Naive B cell (primary cell): ENCODE results near the gene PTGES2. TPM values are rescaled to one million over a fixed set of nuclear protein-coding genes. Genes with fewer than 3 reads are reported as not detected.

Source experiments
- ATAC-seq, 2 donors: fragments of 150-1000 bp; cut with Tn5 transposase; 2 replicates each; pipeline ENCODE4 v1.10.0; 2021; ENCODE audit warnings: low read depth in 2 of 2, mild to moderate bottlenecking in 2 of 2, moderate library complexity in 2 of 2
- DNase-seq: peaks from one replicate; pipeline ENCODE4 v3.0.0; 2022
- H3K27ac Mint-ChIP-seq, 6 donors: one replicate each; pipeline ENCODE4 v1.8.0; 2020 to 2022; ENCODE audit warnings: mild to moderate bottlenecking in 6 of 6, mixed read lengths in 6 of 6, moderate library complexity in 5 of 6, inconsistent platforms in 2 of 6
- H3K27me3 Mint-ChIP-seq, 3 donors: one replicate each; pipeline ENCODE4 v1.8.0; 2021 to 2022; ENCODE audit warnings: mixed read lengths in 3 of 3, mild to moderate bottlenecking in 1 of 3
- H3K36me3 Mint-ChIP-seq, 2 donors: one replicate each; pipeline ENCODE4 v1.8.0; 2020 to 2022; ENCODE audit warnings: mixed read lengths in 2 of 2, inconsistent platforms in 1 of 2, mild to moderate bottlenecking in 1 of 2
- H3K4me1 Mint-ChIP-seq, 3 donors: one replicate each; pipeline ENCODE4 v1.8.0; 2020 to 2022; ENCODE audit warnings: mixed read lengths in 3 of 3, inconsistent platforms in 1 of 3, mild to moderate bottlenecking in 1 of 3, moderate library complexity in 1 of 3
- H3K4me3 Mint-ChIP-seq, 8 donors: one replicate each; pipeline ENCODE4 v1.8.0; 2020 to 2022; ENCODE audit warnings: mild to moderate bottlenecking in 8 of 8, mixed read lengths in 8 of 8, moderate library complexity in 8 of 8, inconsistent platforms in 2 of 8
- H3K9me3 Mint-ChIP-seq, 7 donors: one replicate each; pipeline ENCODE4 v1.8.0; 2020 to 2022; ENCODE audit warnings: mixed read lengths in 7 of 7, mild to moderate bottlenecking in 5 of 7, inconsistent platforms in 2 of 7, moderate library complexity in 1 of 7
- polyA plus RNA-seq, 6 donors: library from polyadenylated mRNA; unstranded; fragments of 300-500 nt; fragmentation: Illumina TruSeq; gene quantifications; one replicate each; pipeline ENCODE4 v1.2.3, GENCODE V29; 2021; ENCODE audit warnings: low read depth in 6 of 6

PTGES2 gene
- polyA plus RNA-seq, 6 donors from 2014 or later, result 31.1 to 63.8 (median 40.8) TPM

GRCh38 chr9:128106940-128107467 is 20.5 kb downstream of the PTGES2 start:
- H3K4me1 Mint-ChIP-seq, result peaks cover 7 to 20% (median 13%) of the 10 kb centered on the region in 3 donors
- H3K36me3 Mint-ChIP-seq, result peaks cover 0 to 32% of the 10 kb centered on the region in 2 donors
- H3K27ac Mint-ChIP-seq, result no peak overlapping the region
- ATAC-seq (no peak), DNase-seq (no peak)
- no peak overlapping the region for H3K4me3 Mint-ChIP-seq
- no peaks in the 10 kb centered on the region for H3K9me3 Mint-ChIP-seq
- H3K27me3 Mint-ChIP-seq, result no peaks in the 10 kb centered on the region

GRCh38 chr9:128106181-128106939 is 21.2 kb downstream of the PTGES2 start:
- Mint-ChIP-seq H3K4me3 (no peak overlapping the region), H3K4me1 (peaks cover 7 to 20% (median 13%) of the 10 kb centered on the region in 3 donors), H3K27ac (no peak overlapping the region), H3K9me3 (no peaks in the 10 kb centered on the region), H3K36me3 (peaks cover 0 to 32% of the 10 kb centered on the region in 2 donors), H3K27me3 (no peaks in the 10 kb centered on the region)
- no peak for DNase-seq
- ATAC-seq, result no peak

GRCh38 chr9:128105538-128106175 is 21.9 kb downstream of the PTGES2 start:
- Mint-ChIP-seq H3K27me3 (no peaks in the 10 kb centered on the region), H3K4me3 (no peak overlapping the region), H3K27ac (no peak overlapping the region), H3K4me1 (peaks cover 7 to 20% (median 13%) of the 10 kb centered on the region in 3 donors), H3K9me3 (no peaks in the 10 kb centered on the region), H3K36me3 (peaks cover 0 to 32% of the 10 kb centered on the region in 2 donors)
- no peak for ATAC-seq
- DNase-seq, result no peak

GRCh38 chr9:128104171-128104618 is 23.3 kb downstream of the PTGES2 start:
- Mint-ChIP-seq H3K36me3 (peaks cover 0 to 25% of the 10 kb centered on the region in 2 donors), H3K27ac (peak overlapping the region in 1 of 6 donors; percentile 28), H3K4me1 (peaks cover 8 to 14% (median 11%) of the 10 kb centered on the region in 3 donors), H3K27me3 (no peaks in the 10 kb centered on the region), H3K9me3 (no peaks in the 10 kb centered on the region), H3K4me3 (no peak overlapping the region)
- ATAC-seq (no peak), DNase-seq (no peak)

- H3K4me1 Mint-ChIP-seq, result peaks cover 11 to 19% (median 13%) of the 10 kb centered on the region in 3 donors
- H3K27me3 Mint-ChIP-seq, result no peaks in the 10 kb centered on the region
- no peak for ATAC-seq
- no peaks in the 10 kb centered on the region for H3K9me3 Mint-ChIP-seq
- H3K4me3 Mint-ChIP-seq, result no peak overlapping the region
- H3K27ac Mint-ChIP-seq, result peak overlapping the region in 2 of 6 donors; percentile 57 to 91
- DNase-seq, result no peak
- H3K36me3 Mint-ChIP-seq, result peaks cover 0 to 25% of the 10 kb centered on the region in 2 donors
Measured at GRCh38 chr9:128103589-128103962, 24.0 kb downstream of the PTGES2 start.

GRCh38 chr9:128102861-128103588 is 24.5 kb downstream of the PTGES2 start:
- peaks cover 11 to 25% (median 18%) of the 10 kb centered on the region in 3 donors for H3K4me1 Mint-ChIP-seq
- peaks cover 0 to 25% of the 10 kb centered on the region in 2 donors for H3K36me3 Mint-ChIP-seq
- no peak for DNase-seq
- H3K27ac Mint-ChIP-seq, result peak overlapping the region in 2 of 6 donors; percentile 57 to 91
- no peak overlapping the region for H3K4me3 Mint-ChIP-seq
- no peaks in the 10 kb centered on the region for H3K27me3 Mint-ChIP-seq
- no peak for ATAC-seq
- H3K9me3 Mint-ChIP-seq, result no peaks in the 10 kb centered on the region

GRCh38 chr9:128102196-128102595 is 25.3 kb downstream of the PTGES2 start:
- Mint-ChIP-seq H3K36me3 (peaks cover 0 to 18% of the 10 kb centered on the region in 2 donors), H3K4me1 (peaks cover 11 to 31% (median 18%) of the 10 kb centered on the region in 3 donors), H3K4me3 (no peak overlapping the region), H3K27ac (peak overlapping the region in 1 of 6 donors; percentile 57), H3K27me3 (no peaks in the 10 kb centered on the region), H3K9me3 (no peaks in the 10 kb centered on the region)
- DNase-seq (no peak), ATAC-seq (no peak)

- no peak for DNase-seq
- Mint-ChIP-seq H3K27me3 (no peaks in the 10 kb centered on the region), H3K9me3 (no peaks in the 10 kb centered on the region), H3K36me3 (peaks cover 0 to 16% of the 10 kb centered on the region in 2 donors), H3K4me1 (peaks cover 11 to 31% (median 18%) of the 10 kb centered on the region in 3 donors), H3K4me3 (no peak overlapping the region), H3K27ac (peak overlapping the region in 1 of 6 donors; percentile 72)
- no peak for ATAC-seq
Measured at GRCh38 chr9:128101690-128102089, 25.8 kb downstream of the PTGES2 start.

- no peak for DNase-seq
- Mint-ChIP-seq H3K4me1 (peaks cover 11 to 35% (median 23%) of the 10 kb centered on the region in 3 donors), H3K27me3 (no peaks in the 10 kb centered on the region), H3K27ac (peak overlapping the region in 1 of 6 donors; percentile 74), H3K9me3 (no peaks in the 10 kb centered on the region), H3K36me3 (peaks cover 0 to 11% of the 10 kb centered on the region in 2 donors), H3K4me3 (no peak overlapping the region)
- no peak for ATAC-seq
Measured at GRCh38 chr9:128101231-128101661, 26.3 kb downstream of the PTGES2 start.

- DNase-seq (no peak), ATAC-seq (no peak)
- H3K27ac Mint-ChIP-seq, result peak overlapping the region in 1 of 6 donors; percentile 20
- H3K4me3 Mint-ChIP-seq, result no peak overlapping the region
- peaks cover 0 to 11% of the 10 kb centered on the region in 2 donors for H3K36me3 Mint-ChIP-seq
- H3K9me3 Mint-ChIP-seq, result no peaks in the 10 kb centered on the region
- no peaks in the 10 kb centered on the region for H3K27me3 Mint-ChIP-seq
- H3K4me1 Mint-ChIP-seq, result peaks cover 11 to 35% (median 28%) of the 10 kb centered on the region in 3 donors
Measured at GRCh38 chr9:128100581-128100980, 26.9 kb downstream of the PTGES2 start.

GRCh38 chr9:128099932-128100491 is 27.5 kb downstream of the PTGES2 start:
- H3K4me1 Mint-ChIP-seq, result peaks cover 11 to 35% (median 34%) of the 10 kb centered on the region in 3 donors
- no peak for ATAC-seq

GRCh38 chr9:128099231-128099931 is 28.1 kb downstream of the PTGES2 start:
- no peak for DNase-seq
- no peak overlapping the region for H3K4me3 Mint-ChIP-seq

More at GRCh38 chr9:128099932-128100491, 27.5 kb downstream of the PTGES2 start:
- no peaks in the 10 kb centered on the region for H3K9me3 Mint-ChIP-seq
- no peak for DNase-seq
- no peaks in the 10 kb centered on the region for H3K27me3 Mint-ChIP-seq
- H3K36me3 Mint-ChIP-seq, result peaks cover 0 to 11% of the 10 kb centered on the region in 2 donors
- peak overlapping the region in 1 of 6 donors; percentile 47 for H3K27ac Mint-ChIP-seq
- no peak overlapping the region for H3K4me3 Mint-ChIP-seq

More at GRCh38 chr9:128099231-128099931, 28.1 kb downstream of the PTGES2 start:
- H3K36me3 Mint-ChIP-seq, result peaks cover 0 to 11% of the 10 kb centered on the region in 2 donors
- peak overlapping the region in 2 of 6 donors; percentile 29 to 70 for H3K27ac Mint-ChIP-seq
- ATAC-seq, result no peak
- H3K9me3 Mint-ChIP-seq, result no peaks in the 10 kb centered on the region
- peaks cover 15 to 41% (median 40%) of the 10 kb centered on the region in 3 donors for H3K4me1 Mint-ChIP-seq
- no peaks in the 10 kb centered on the region for H3K27me3 Mint-ChIP-seq
